PC-9 (cell line): ENCODE data around the gene CEACAM21. TPM values are rescaled to one million over a fixed set of nuclear protein-coding genes. Genes with fewer than 3 reads are reported as not detected.

Source experiments
- BruUV-seq: library from RNA; stranded (reverse); fragments of 400-500 nt; replicated peaks from 2 replicates; lab custom pipeline; 2021; lab: Mats Ljungman, UMichigan
- CTCF ChIA-PET: fragments of 300-600 bp; sonication (Branson Sonifier 250); formaldehyde crosslinking; loops from one replicate; lab custom pipeline; 2022; ENCODE audit warnings: antibody characterized with exemption; lab: Charles Lee
- POLR2A ChIA-PET: fragments of 300-600 bp; sonication (Branson Sonifier 250); formaldehyde crosslinking; loops from one replicate; lab custom pipeline; 2022; ENCODE audit warnings: antibody characterized with exemption; ENCODE audit not compliant: unreplicated experiment; lab: Charles Lee
- DNase-seq, 2 experiments: peaks; one replicate each; pipeline versions ENCODE4 v3.0.0 to v3.0.0-alpha.2; 2015 to 2022; ENCODE audit warnings: mixed read lengths in 1 of 2
- H2AFZ ChIP-seq: fragments of 200-600 bp; sonication (generic); 2 replicates; pipeline ENCODE4 v1.8.1; 2017; ENCODE audit warnings: antibody characterized with exemption
- H3F3A ChIP-seq: fragments of 200-600 bp; sonication (generic); 2 replicates; pipeline ENCODE4 v1.8.1; 2017; ENCODE audit warnings: antibody characterized with exemption, mild to moderate bottlenecking, low read depth; ENCODE audit not compliant: insufficient read depth
- H3K27ac ChIP-seq: fragments of 200-600 bp; sonication (generic); 2 replicates; pipeline ENCODE4 v1.6.1; 2016; ENCODE audit warnings: mixed run types
- H3K27me3 ChIP-seq: fragments of 200-600 bp; sonication (generic); 2 replicates; pipeline ENCODE4 v1.6.1; 2016; ENCODE audit warnings: low read depth, mixed run types; ENCODE audit not compliant: insufficient read depth
- H3K36me3 ChIP-seq: fragments of 200-600 bp; sonication (generic); 2 replicates; pipeline ENCODE4 v1.6.1; 2016; ENCODE audit warnings: low read depth, mixed run types
- H3K4me1 ChIP-seq: fragments of 200-600 bp; sonication (generic); replicated peaks from 2 replicates; pipeline ENCODE4 v1.6.1; 2016; ENCODE audit warnings: mixed run types; ENCODE audit not compliant: insufficient read depth
- H3K4me2 ChIP-seq: fragments of 200-600 bp; sonication (generic); 2 replicates; pipeline ENCODE4 v1.6.1; 2017; ENCODE audit warnings: mixed run types
- H3K4me3 ChIP-seq: fragments of 200-600 bp; sonication (generic); 2 replicates; pipeline ENCODE4 v1.6.1; 2016; ENCODE audit warnings: mixed run types
- H3K79me2 ChIP-seq: fragments of 200-600 bp; sonication (generic); 2 replicates; pipeline ENCODE4 v1.6.1; 2017; ENCODE audit warnings: low read depth, mixed run types
- H3K9me2 ChIP-seq: fragments of 200-600 bp; sonication (generic); 2 replicates; pipeline ENCODE4 v1.8.1; 2017; ENCODE audit warnings: mild to moderate bottlenecking; ENCODE audit not compliant: insufficient read depth
- H3K9me3 ChIP-seq: fragments of 200-600 bp; sonication (generic); 2 replicates; pipeline ENCODE4 v1.8.1; 2016; ENCODE audit warnings: low read depth; ENCODE audit not compliant: insufficient read depth
- H4K20me1 ChIP-seq: fragments of 200-600 bp; sonication (generic); 2 replicates; pipeline ENCODE4 v1.8.1; 2017; ENCODE audit not compliant: insufficient read depth
- CTCF ChIP-seq: fragments of 200-600 bp; sonication (generic); conservative IDR thresholded peaks from 2 replicates; pipeline ENCODE4 v1.6.1; 2017; ENCODE audit warnings: mixed run types, antibody characterized with exemption, mild to moderate bottlenecking, moderate library complexity
- EZH2 ChIP-seq: fragments of 200-600 bp; sonication (generic); IDR thresholded peaks from 2 replicates; pipeline ENCODE4 v1.8.0; 2017; ENCODE audit warnings: antibody characterized with exemption, low read depth
- intact Hi-C: fragments of 100-400 bp; cut with micrococcal nuclease; formaldehyde crosslinking; loops from one replicate; pipeline ENCODE4 v1.10.0; 2022; ENCODE audit not compliant: unreplicated experiment
- total RNA-seq: library from RNA; stranded (reverse); gene quantifications from 2 replicates; pipeline ENCODE4 v1.2.3, GENCODE V29; 2021

Gene CEACAM21
- total RNA-seq, 1 experiment from 2014 or later: not detected

DNA sequence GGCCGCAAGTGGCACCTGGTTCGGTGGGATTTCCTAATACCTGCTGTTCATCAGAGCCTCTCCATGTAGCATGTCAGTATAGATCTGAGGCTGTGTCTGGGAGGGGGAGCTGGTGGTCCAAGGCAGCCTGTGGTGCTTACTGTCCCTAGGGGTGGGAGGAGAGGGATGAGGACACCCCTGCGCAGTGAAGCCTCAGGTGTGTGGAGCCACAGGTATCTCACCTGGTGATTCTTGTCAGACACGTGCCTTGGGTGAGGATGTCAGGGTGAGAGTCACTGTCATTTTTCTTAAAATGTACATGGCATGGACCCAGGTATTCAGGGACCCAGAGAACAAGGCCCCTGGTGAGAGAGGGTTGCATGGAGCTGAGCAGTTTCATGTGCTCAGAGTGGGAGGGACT, 39.2 kb downstream of the CEACAM21 start:
- Histone ChIP-seq H3K27me3 (peaks cover 66% of the 10 kb centered on the region), H3K4me2 (no peak overlapping the region), H3K4me1 (no peaks in the 10 kb centered on the region), H2AFZ (no peak overlapping the region), H3K9me2 (no peaks in the 10 kb centered on the region), H3K36me3 (no peaks in the 10 kb centered on the region), H3F3A (no peaks in the 10 kb centered on the region), H3K27ac (no peak overlapping the region), H3K9me3 (no peaks in the 10 kb centered on the region), H3K4me3 (no peak overlapping the region), H3K79me2 (no peaks in the 10 kb centered on the region), H4K20me1 (no peaks in the 10 kb centered on the region)
- no TSS peak for BruUV-seq
- intact Hi-C loops: no loop called here
- no peak for DNase-seq
- POLR2A ChIA-PET: no interaction called here
- CTCF ChIA-PET: interaction anchor here (0.7 kb wide), 1 partner anchor 80 kb away, joined by 10 read pairs; no protein-coding TSS in a partner anchor
- TF ChIP-seq CTCF: no peak

GRCh38 chr19:41616792-41617621, 41.0 kb downstream of the CEACAM21 start:
- Histone ChIP-seq H3K79me2 (no peaks in the 10 kb centered on the region), H3K27me3 (peaks cover 74% of the 10 kb centered on the region), H3K9me2 (no peaks in the 10 kb centered on the region), H3K9me3 (no peaks in the 10 kb centered on the region), H3K4me3 (no peak overlapping the region), H2AFZ (no peak overlapping the region), H4K20me1 (no peaks in the 10 kb centered on the region), H3K4me1 (no peaks in the 10 kb centered on the region), H3K27ac (no peak overlapping the region), H3K36me3 (no peaks in the 10 kb centered on the region), H3K4me2 (no peak overlapping the region), H3F3A (no peaks in the 10 kb centered on the region)
- TF ChIP-seq CTCF (no peak), EZH2 (no peak)
- DNase-seq: peak in 1 of 2 experiments; percentile 19
- no TSS peak for BruUV-seq
- intact Hi-C loops: no loop called here
- ChIA-PET POLR2A (no interaction called here), CTCF (no interaction called here)

- DNase-seq: no peak
- Histone ChIP-seq H2AFZ (no peak overlapping the region), H3F3A (no peaks in the 10 kb centered on the region), H3K4me2 (no peak overlapping the region), H3K36me3 (no peaks in the 10 kb centered on the region), H3K27me3 (peaks cover 73% of the 10 kb centered on the region), H3K4me1 (no peaks in the 10 kb centered on the region), H3K27ac (no peak overlapping the region), H3K9me3 (no peaks in the 10 kb centered on the region), H3K4me3 (no peak overlapping the region), H3K9me2 (no peaks in the 10 kb centered on the region), H3K79me2 (no peaks in the 10 kb centered on the region), H4K20me1 (no peaks in the 10 kb centered on the region)
- no TSS peak for BruUV-seq
- ChIA-PET POLR2A (no interaction called here), CTCF (no interaction called here)
- intact Hi-C loops: no loop called here
- no peak for TF ChIP-seq EZH2
- no peak for TF ChIP-seq CTCF
Measured at GRCh38 chr19:41617941-41618730, 42.2 kb downstream of the CEACAM21 start.
